Testis (tissue), 3 donors: ENCODE measurements around the gene CYYR1. TPM values are rescaled to one million over a fixed set of nuclear protein-coding genes. Genes with fewer than 3 reads are reported as not detected.

Experiments
- DNase-seq: peaks from one replicate; pipeline ENCODE4 v3.0.0-alpha.2; 2019
- H3K27ac ChIP-seq, 2 donors: fragments of 200-600 bp; sonication (generic); one replicate each; pipeline ENCODE4 v1.5.1; 2019
- H3K27me3 ChIP-seq: fragments of 200-600 bp; sonication (generic); one replicate; pipeline ENCODE4 v1.5.1; 2019
- H3K36me3 ChIP-seq: fragments of 200-600 bp; sonication (generic); one replicate; pipeline ENCODE4 v1.5.1; 2017; ENCODE audit warnings: low read depth; ENCODE audit errors: missing control alignments
- H3K4me1 ChIP-seq: fragments of 200-600 bp; sonication (generic); one replicate; pipeline ENCODE4 v1.5.1; 2019
- H3K4me3 ChIP-seq, 2 donors: fragments of 200-600 bp; sonication (generic); one replicate each; pipeline ENCODE4 v1.5.1; 2017 to 2019
- H3K9me3 ChIP-seq: fragments of 200-600 bp; sonication (generic); one replicate; pipeline ENCODE4 v1.5.1; 2017
- CTCF ChIP-seq, 3 experiments: fragments of 450-650 bp in 2 of 3; fragments of 200-600 bp in 1 of 3; sonication (generic) in 1 of 3; IDR thresholded peaks; one replicate each; pipeline ENCODE4 v1.5.1; 2016 to 2019; ENCODE audit warnings: antibody characterized with exemption in 3 of 3, mild to moderate bottlenecking in 2 of 3, moderate library complexity in 1 of 3
- POLR2A ChIP-seq: fragments of 450-650 bp; IDR thresholded peaks from one replicate; pipeline ENCODE4 v1.6.1; 2017; ENCODE audit warnings: antibody characterized with exemption, mild to moderate bottlenecking, moderate library complexity
- whole genome bisulfite sequencing, 2 donors: methylation state at CpG; one replicate each; pipeline ENCODE4 v1.1.5; 2018; 5-methylcytosine and 5-hydroxymethylcytosine counted together
- intact Hi-C: fragments of 100-400 bp; cut with DNase I; formaldehyde crosslinking; loops from one replicate; pipeline ENCODE4 v1.15.1; 2023; ENCODE audit warnings: low total_unique reads
- polyA plus RNA-seq: library from polyadenylated mRNA; stranded (reverse); fragments of 350-450 nt; fragmentation: Illumina TruSeq; extraction: RNeasy Lipid Tissue Mini Kit (QIAGEN cat#74804); gene quantifications from one replicate; pipeline ENCODE4 v1.2.3, GENCODE V29; 2014; ENCODE audit warnings: low read depth, low replicate concordance; ENCODE audit not compliant: insufficient read depth
- total RNA-seq, 2 donors: library from RNA; depleted of rRNA; stranded (reverse); fragments of >200 nt; gene quantifications; one replicate each; pipeline ENCODE4 v1.2.3, GENCODE V29; 2016

The CYYR1 gene
- total and polyA plus RNA-seq, 3 donors from 2014 or later, result 4.4 to 6.1 (median 4.6) TPM

- intact Hi-C loops, result no loop called here
- no peak for TF ChIP-seq POLR2A
- no peak for TF ChIP-seq CTCF (IDR thresholded peaks at IDR 0.05)
Observed at GRCh38 chr21:26443867-26444266, 129.2 kb downstream of the CYYR1 start.

GRCh38 chr21:26443291-26443690 lies 129.8 kb downstream of the CYYR1 start:
- Histone ChIP-seq H3K27ac (no peak overlapping the region), H3K27me3 (no peaks in the 10 kb centered on the region), H3K4me3 (no peak overlapping the region), H3K4me1 (no peaks in the 10 kb centered on the region), H3K9me3 (no peaks in the 10 kb centered on the region), H3K36me3 (no peaks in the 10 kb centered on the region)
- intact Hi-C loops, result no loop called here
- DNase-seq, result no peak
- 60 to 72% methylated on average over 1 of the region's 1 CpG for WGBS, 2 donors
- no peak for TF ChIP-seq POLR2A
- TF ChIP-seq CTCF (IDR thresholded peaks at IDR 0.05), result no peak

More at GRCh38 chr21:26443867-26444266, 129.2 kb downstream of the CYYR1 start:
- no peaks in the 10 kb centered on the region for H3K36me3 ChIP-seq
- H3K4me3 ChIP-seq, result no peak overlapping the region
- DNase-seq, result no peak
- H3K4me1 ChIP-seq, result no peaks in the 10 kb centered on the region
- 94 to 100% methylated on average over 1 of the region's 1 CpG for WGBS, 2 donors
- H3K9me3 ChIP-seq, result no peaks in the 10 kb centered on the region
- H3K27me3 ChIP-seq, result no peaks in the 10 kb centered on the region
- no peak overlapping the region for H3K27ac ChIP-seq

- no peaks in the 10 kb centered on the region for H3K9me3 ChIP-seq
- TF ChIP-seq POLR2A (no peak), CTCF (IDR thresholded peaks at IDR 0.05) (no peak)
- no peaks in the 10 kb centered on the region for H3K4me1 ChIP-seq
- no peaks in the 10 kb centered on the region for H3K27me3 ChIP-seq
- no peak overlapping the region for H3K4me3 ChIP-seq
- 80 to 84% methylated on average over 2 of the region's 2 CpGs for WGBS, 2 donors
- intact Hi-C loops, result no loop called here
- H3K36me3 ChIP-seq, result no peaks in the 10 kb centered on the region
- H3K27ac ChIP-seq, result no peak overlapping the region
- DNase-seq, result no peak
Observed at GRCh38 chr21:26441149-26441548, 131.9 kb downstream of the CYYR1 start.

- Histone ChIP-seq H3K27me3 (no peaks in the 10 kb centered on the region), H3K9me3 (no peaks in the 10 kb centered on the region), H3K4me1 (no peaks in the 10 kb centered on the region), H3K36me3 (no peaks in the 10 kb centered on the region), H3K27ac (no peak overlapping the region), H3K4me3 (no peak overlapping the region)
- intact Hi-C loops, result no loop called here
- no peak for DNase-seq
- TF ChIP-seq POLR2A (no peak), CTCF (IDR thresholded peaks at IDR 0.05) (no peak)
Observed at GRCh38 chr21:26438976-26439375, 134.1 kb downstream of the CYYR1 start.

GRCh38 chr21:26437326-26438009 lies 135.6 kb downstream of the CYYR1 start:
- DNase-seq, result no peak
- intact Hi-C loops, result no loop called here
- no peaks in the 10 kb centered on the region for H3K27me3 ChIP-seq
- WGBS, 2 donors, result 74 to 93% methylated on average over 1 of the region's 1 CpG
- H3K27ac ChIP-seq, result no peak overlapping the region
- no peaks in the 10 kb centered on the region for H3K36me3 ChIP-seq
- H3K9me3 ChIP-seq, result no peaks in the 10 kb centered on the region
- no peaks in the 10 kb centered on the region for H3K4me1 ChIP-seq
- TF ChIP-seq POLR2A (no peak), CTCF (IDR thresholded peaks at IDR 0.05) (no peak)
- no peak overlapping the region for H3K4me3 ChIP-seq
